H9 (cell line): Measurements from ENCODE around the gene IL1R2. TPM values are rescaled to one million over a fixed set of nuclear protein-coding genes. Genes with fewer than 3 reads are reported as not detected.

Experiments used
- DNase-seq: peaks from one replicate; pipeline ENCODE4 v3.0.0-alpha.2; 2017
- H2AFZ ChIP-seq: one replicate; pipeline ENCODE4 v1.6.1; 2013; ENCODE audit warnings: mild to moderate bottlenecking, low read length, control low read depth, moderate library complexity
- H2AK5ac ChIP-seq: 2 replicates; pipeline ENCODE4 v1.6.1; 2013; ENCODE audit warnings: low read length, control low read depth, mixed read lengths; ENCODE audit not compliant: insufficient read length
- H2BK120ac ChIP-seq: one replicate; pipeline ENCODE4 v1.6.1; 2013; ENCODE audit warnings: low read depth, mild to moderate bottlenecking, low read length, control low read depth, inconsistent platforms; ENCODE audit not compliant: poor library complexity, severe bottlenecking
- H2BK12ac ChIP-seq: 2 replicates; pipeline ENCODE4 v1.6.1; 2013; ENCODE audit warnings: low read length, control low read depth, mixed read lengths, low read depth; ENCODE audit not compliant: insufficient read length
- H2BK15ac ChIP-seq: 2 replicates; pipeline ENCODE4 v1.6.1; 2013; ENCODE audit warnings: low read depth, low read length, control low read depth
- H2BK20ac ChIP-seq: one replicate; pipeline ENCODE4 v1.6.1; 2013; ENCODE audit warnings: low read depth, mild to moderate bottlenecking, low read length, control low read depth, inconsistent platforms; ENCODE audit not compliant: poor library complexity, severe bottlenecking
- H2BK5ac ChIP-seq: 2 replicates; pipeline ENCODE4 v1.6.1; 2013; ENCODE audit warnings: low read length, control low read depth, mixed read lengths; ENCODE audit not compliant: insufficient read length
- H3K14ac ChIP-seq: 2 replicates; pipeline ENCODE4 v1.6.1; 2013; ENCODE audit warnings: low read length, control low read depth; ENCODE audit not compliant: insufficient read depth
- H3K18ac ChIP-seq: 2 replicates; pipeline ENCODE4 v1.6.1; 2013; ENCODE audit warnings: low read depth, mild to moderate bottlenecking, mixed read lengths, low read length, control low read depth; ENCODE audit not compliant: insufficient read length
- H3K23ac ChIP-seq: 2 replicates; pipeline ENCODE4 v1.6.1; 2013; ENCODE audit warnings: low read length, control low read depth, mixed read lengths, low read depth; ENCODE audit not compliant: insufficient read length
- H3K23me2 ChIP-seq: 2 replicates; pipeline ENCODE4 v1.6.1; 2013; ENCODE audit warnings: low read depth, mild to moderate bottlenecking, mixed read lengths, low read length, control low read depth; ENCODE audit not compliant: insufficient read length, poor library complexity, severe bottlenecking
- H3K27ac ChIP-seq: 2 replicates; pipeline ENCODE4 v1.5.1; 2013; ENCODE audit warnings: low read length, control low read depth, mixed read lengths, low read depth; ENCODE audit not compliant: insufficient read length
- H3K27me3 ChIP-seq: 2 replicates; pipeline ENCODE4 v1.6.1; 2013; ENCODE audit warnings: low read length, control low read depth, inconsistent platforms; ENCODE audit not compliant: insufficient read depth
- H3K4ac ChIP-seq: 2 replicates; pipeline ENCODE4 v1.6.1; 2013; ENCODE audit warnings: low read depth, mild to moderate bottlenecking, control low read depth, inconsistent platforms, low read length, moderate library complexity
- H3K4me1 ChIP-seq: 2 replicates; pipeline ENCODE4 v1.6.1; 2013; ENCODE audit warnings: low read length, control low read depth, inconsistent platforms; ENCODE audit not compliant: insufficient read depth
- H3K4me2 ChIP-seq: 2 replicates; pipeline ENCODE4 v1.6.1; 2013; ENCODE audit warnings: low read length, control low read depth, mixed read lengths; ENCODE audit not compliant: insufficient read length, insufficient read depth
- H3K56ac ChIP-seq: 2 replicates; pipeline ENCODE4 v1.6.1; 2013; ENCODE audit warnings: low read depth, mild to moderate bottlenecking, mixed read lengths, low read length, control low read depth; ENCODE audit not compliant: insufficient read length
- H3K79me1 ChIP-seq: 2 replicates; pipeline ENCODE4 v1.6.1; 2013; ENCODE audit warnings: low read depth, mild to moderate bottlenecking, moderate library complexity, low read length, control low read depth, inconsistent platforms; ENCODE audit not compliant: insufficient read depth, poor library complexity, severe bottlenecking
- H3K79me2 ChIP-seq: 2 replicates; pipeline ENCODE4 v1.6.1; 2013; ENCODE audit warnings: low read length, control low read depth, inconsistent platforms; ENCODE audit not compliant: insufficient read depth
- H3K9ac ChIP-seq: 2 replicates; pipeline ENCODE4 v1.6.1; 2013; ENCODE audit warnings: low read length, control low read depth, mixed read lengths; ENCODE audit not compliant: insufficient read length; ENCODE audit errors: extremely low read depth
- H3K9me3 ChIP-seq: one replicate; pipeline ENCODE4 v1.6.1; 2013; ENCODE audit warnings: low read depth, low read length, inconsistent platforms; ENCODE audit not compliant: control insufficient read depth
- H3T11ph ChIP-seq: one replicate; pipeline ENCODE4 v1.6.1; 2013; ENCODE audit warnings: mild to moderate bottlenecking, low read length, control low read depth, inconsistent platforms
- H4K20me1 ChIP-seq: one replicate; pipeline ENCODE4 v1.6.1; 2013; ENCODE audit not compliant: control insufficient read depth, insufficient read length, insufficient read depth
- H4K5ac ChIP-seq: 2 replicates; pipeline ENCODE4 v1.6.1; 2013; ENCODE audit warnings: low read depth, mild to moderate bottlenecking, mixed read lengths, low read length, control low read depth; ENCODE audit not compliant: insufficient read length
- H4K8ac ChIP-seq: replicated peaks from 2 replicates; pipeline ENCODE4 v1.6.1; 2013; ENCODE audit warnings: low read length, control low read depth, mixed read lengths, low read depth; ENCODE audit not compliant: insufficient read length
- H4K91ac ChIP-seq: 2 replicates; pipeline ENCODE4 v1.6.1; 2013; ENCODE audit warnings: low read depth, mild to moderate bottlenecking, moderate library complexity, mixed read lengths, low read length, control low read depth; ENCODE audit not compliant: insufficient read length
- H3K27ac Mint-ChIP-seq, 3 experiments: 2 replicates in 2 of 3; 3 replicates in 1 of 3; pipeline ENCODE4 v1.8.0; 2020 to 2021; ENCODE audit warnings: mixed read lengths in 3 of 3, mild to moderate bottlenecking in 1 of 3, moderate library complexity in 1 of 3
- H3K27me3 Mint-ChIP-seq: 2 replicates; pipeline ENCODE4 v1.8.0; 2021; ENCODE audit warnings: low read depth, mild to moderate bottlenecking, moderate library complexity, mixed read lengths
- H3K36me3 Mint-ChIP-seq, 3 experiments: 2 replicates in 2 of 3; 3 replicates in 1 of 3; pipeline ENCODE4 v1.8.0; 2020 to 2021; ENCODE audit warnings: low read depth in 3 of 3, mixed read lengths in 3 of 3; ENCODE audit not compliant: insufficient read depth in 1 of 3
- H3K4me1 Mint-ChIP-seq, 2 experiments: 2 replicates each; pipeline ENCODE4 v1.8.0; 2020; ENCODE audit warnings: mixed read lengths in 2 of 2
- H3K4me3 Mint-ChIP-seq, 2 experiments: 2 replicates in 1 of 2; 3 replicates in 1 of 2; pipeline ENCODE4 v1.8.0; 2020 to 2021; ENCODE audit warnings: mild to moderate bottlenecking in 2 of 2, mixed read lengths in 2 of 2, moderate library complexity in 1 of 2
- H3K9me3 Mint-ChIP-seq, 2 experiments: 2 replicates in 1 of 2; 3 replicates in 1 of 2; pipeline ENCODE4 v1.8.0; 2020; ENCODE audit warnings: mild to moderate bottlenecking in 2 of 2, mixed read lengths in 2 of 2, moderate library complexity in 1 of 2
- WGBS: extraction: QIAGEN DNeasy Blood & Tissue Kit; methylation state at CpG from one replicate; pipeline ENCODE4 v1.1.7; 2013; ENCODE audit warnings: missing lambda C conversion rate, low lambda C conversion rate, mixed read lengths; ENCODE audit not compliant: insufficient read length; ENCODE audit errors: extremely low coverage; 5-methylcytosine and 5-hydroxymethylcytosine counted together
- total RNA-seq: library from RNA; stranded (reverse); gene quantifications from 2 replicates; pipeline ENCODE4 v1.2.1, GENCODE V29; 2021
- TF ChIP-seq, protein P1 (sequence below): fragments of 200-600 bp; sonication (generic); conservative IDR thresholded peaks from 3 replicates; pipeline ENCODE4 v1.8.0; 2021; ENCODE audit warnings: antibody characterized with exemption, mild to moderate bottlenecking

The IL1R2 gene
- total RNA-seq, 1 experiment from 2014 or later: not detected

- H3K27ac Mint-ChIP-seq: no peak overlapping the region
- Histone ChIP-seq H2BK120ac (no peak overlapping the region), H3K79me2 (no peaks in the 10 kb centered on the region), H3K9ac (no peak overlapping the region), H3K14ac (no peak overlapping the region), H2BK5ac (no peak overlapping the region), H2BK20ac (no peak overlapping the region), H3K27me3 (no peaks in the 10 kb centered on the region; the same call in 1 of the 2 replicates), H3K56ac (no peak overlapping the region), H3K4me1 (no peaks in the 10 kb centered on the region; the same call in 1 of the 2 replicates), H3K27ac (no peak overlapping the region), H4K8ac (no peak overlapping the region), H3K4ac (no peak overlapping the region), H3K9me3 (no peaks in the 10 kb centered on the region), H2AFZ (no peak overlapping the region), H3T11ph (no peak overlapping the region), H3K23ac (no peak overlapping the region), H4K20me1 (no peaks in the 10 kb centered on the region), H2AK5ac (no peak overlapping the region), H4K5ac (no peak overlapping the region), H2BK12ac (no peak overlapping the region), H2BK15ac (no peak overlapping the region), H3K18ac (no peak overlapping the region), H4K91ac (no peak overlapping the region), H3K79me1 (no peaks in the 10 kb centered on the region), H3K23me2 (no peaks in the 10 kb centered on the region), H3K4me2 (no peak overlapping the region)
- H3K4me1 Mint-ChIP-seq: peaks cover 0 to 11% of the 10 kb centered on the region in 2 experiments; a peak in 3 of 4 replicates
- TF ChIP-seq, protein P1, sequence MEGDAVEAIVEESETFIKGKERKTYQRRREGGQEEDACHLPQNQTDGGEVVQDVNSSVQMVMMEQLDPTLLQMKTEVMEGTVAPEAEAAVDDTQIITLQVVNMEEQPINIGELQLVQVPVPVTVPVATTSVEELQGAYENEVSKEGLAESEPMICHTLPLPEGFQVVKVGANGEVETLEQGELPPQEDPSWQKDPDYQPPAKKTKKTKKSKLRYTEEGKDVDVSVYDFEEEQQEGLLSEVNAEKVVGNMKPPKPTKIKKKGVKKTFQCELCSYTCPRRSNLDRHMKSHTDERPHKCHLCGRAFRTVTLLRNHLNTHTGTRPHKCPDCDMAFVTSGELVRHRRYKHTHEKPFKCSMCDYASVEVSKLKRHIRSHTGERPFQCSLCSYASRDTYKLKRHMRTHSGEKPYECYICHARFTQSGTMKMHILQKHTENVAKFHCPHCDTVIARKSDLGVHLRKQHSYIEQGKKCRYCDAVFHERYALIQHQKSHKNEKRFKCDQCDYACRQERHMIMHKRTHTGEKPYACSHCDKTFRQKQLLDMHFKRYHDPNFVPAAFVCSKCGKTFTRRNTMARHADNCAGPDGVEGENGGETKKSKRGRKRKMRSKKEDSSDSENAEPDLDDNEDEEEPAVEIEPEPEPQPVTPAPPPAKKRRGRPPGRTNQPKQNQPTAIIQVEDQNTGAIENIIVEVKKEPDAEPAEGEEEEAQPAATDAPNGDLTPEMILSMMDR: no peak
- no peak overlapping the region for H3K4me3 Mint-ChIP-seq
- no peaks in the 10 kb centered on the region; the same call in 1 of the 2 replicates for H3K27me3 Mint-ChIP-seq
- H3K36me3 Mint-ChIP-seq: no peaks in the 10 kb centered on the region; a peak in 1 of 7 replicates
- no CpG with 5 or more reads among the region's 8 CpGs for WGBS
- H3K9me3 Mint-ChIP-seq: peaks cover 2 to 4% of the 10 kb centered on the region in 2 experiments; a peak in 2 of 5 replicates
- DNase-seq: no peak
These were observed 56.7 kb downstream of the IL1R2 start for GRCh38 chr2:102048465-102048864.
